ENCODE measurements around the gene CASTOR2.
"Not testable (repeated sequence)": the region's sequence is repeated elsewhere in the genome, so short reads cannot be mapped to it uniquely, and the experiment has no call there.

DNA sequence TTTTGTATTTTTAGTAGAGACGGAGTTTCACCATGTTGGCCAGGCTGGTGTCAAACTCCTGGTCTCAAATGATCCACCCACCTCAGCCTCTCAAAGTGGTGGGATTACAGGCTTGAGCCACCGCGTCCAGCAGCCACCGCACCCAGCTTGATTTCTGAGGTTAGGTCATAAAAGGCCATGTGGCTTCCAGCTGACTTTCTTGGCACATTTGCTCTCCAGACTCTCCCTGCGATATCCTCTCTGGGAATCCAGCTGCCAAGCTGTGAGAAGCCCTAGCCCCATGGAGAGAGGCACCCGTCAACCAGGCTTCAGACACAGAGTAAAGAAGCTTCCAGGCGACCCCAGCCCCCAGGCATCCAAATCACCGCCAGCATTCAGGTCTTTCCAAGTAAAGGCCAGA, 10.7 kb upstream of the CASTOR2 start:
- TF ChIP-seq, protein P1, sequence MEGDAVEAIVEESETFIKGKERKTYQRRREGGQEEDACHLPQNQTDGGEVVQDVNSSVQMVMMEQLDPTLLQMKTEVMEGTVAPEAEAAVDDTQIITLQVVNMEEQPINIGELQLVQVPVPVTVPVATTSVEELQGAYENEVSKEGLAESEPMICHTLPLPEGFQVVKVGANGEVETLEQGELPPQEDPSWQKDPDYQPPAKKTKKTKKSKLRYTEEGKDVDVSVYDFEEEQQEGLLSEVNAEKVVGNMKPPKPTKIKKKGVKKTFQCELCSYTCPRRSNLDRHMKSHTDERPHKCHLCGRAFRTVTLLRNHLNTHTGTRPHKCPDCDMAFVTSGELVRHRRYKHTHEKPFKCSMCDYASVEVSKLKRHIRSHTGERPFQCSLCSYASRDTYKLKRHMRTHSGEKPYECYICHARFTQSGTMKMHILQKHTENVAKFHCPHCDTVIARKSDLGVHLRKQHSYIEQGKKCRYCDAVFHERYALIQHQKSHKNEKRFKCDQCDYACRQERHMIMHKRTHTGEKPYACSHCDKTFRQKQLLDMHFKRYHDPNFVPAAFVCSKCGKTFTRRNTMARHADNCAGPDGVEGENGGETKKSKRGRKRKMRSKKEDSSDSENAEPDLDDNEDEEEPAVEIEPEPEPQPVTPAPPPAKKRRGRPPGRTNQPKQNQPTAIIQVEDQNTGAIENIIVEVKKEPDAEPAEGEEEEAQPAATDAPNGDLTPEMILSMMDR (IDR thresholded peaks at IDR 0.05), result not testable (repeated sequence)
- not testable (repeated sequence) for TF ChIP-seq POLR2A (IDR thresholded peaks at IDR 0.05)

All from right lobe of liver (tissue), 4 donors.